GM19328 (cell line): ENCODE measurements around the gene PDCD5.
"Not testable (repeated sequence)": the region's sequence is repeated elsewhere in the genome, so short reads cannot be mapped to it uniquely, and the experiment has no call there.

ENCODE experiments used
- ATAC-seq: cut with Tn5 transposase; IDR thresholded peaks from one replicate; pipeline ENCODE4 v1.9.1; 2021; ENCODE audit warnings: mild to moderate bottlenecking, moderate library complexity; ENCODE audit not compliant: unreplicated experiment

Gene PDCD5

GRCh38 chr19:32576790-32577189 is 4.2 kb upstream of the PDCD5 start:
- no peak for ATAC-seq

- peak; percentile 14 for ATAC-seq
Observed at GRCh38 chr19:32580353-32580900, 563 bp upstream of the PDCD5 start.

GRCh38 chr19:32581705-32582179 is 752 bp downstream of the PDCD5 start:
- no peak for ATAC-seq

GRCh38 chr19:32587747-32588504 is 6.9 kb downstream of the PDCD5 start:
- not testable (repeated sequence) for ATAC-seq

- no peak for ATAC-seq
Observed at GRCh38 chr19:32594021-32594420, 13.0 kb downstream of the PDCD5 start.

- ATAC-seq = no peak
Observed at GRCh38 chr19:32595491-32595890, 14.5 kb downstream of the PDCD5 start.

- ATAC-seq = no peak
Observed at GRCh38 chr19:32598022-32598421, 17.0 kb downstream of the PDCD5 start.

- no peak for ATAC-seq
Observed at GRCh38 chr19:32599258-32599657, 18.3 kb downstream of the PDCD5 start.

- no peak for ATAC-seq
Observed at GRCh38 chr19:32599736-32600157, 18.8 kb downstream of the PDCD5 start.

- no peak for ATAC-seq
Observed at GRCh38 chr19:32603961-32604360, 23.0 kb downstream of the PDCD5 start.

GRCh38 chr19:32605544-32605943 is 24.6 kb downstream of the PDCD5 start:
- no peak for ATAC-seq

GRCh38 chr19:32606289-32606688 is 25.3 kb downstream of the PDCD5 start:
- ATAC-seq = no peak

- ATAC-seq = no peak
Observed at GRCh38 chr19:32607479-32607878, 26.5 kb downstream of the PDCD5 start.

- no peak for ATAC-seq
Observed at GRCh38 chr19:32611161-32611560, 30.2 kb downstream of the PDCD5 start.

- ATAC-seq = no peak
Observed at GRCh38 chr19:32613008-32613407, 32.0 kb downstream of the PDCD5 start.

- ATAC-seq = no peak
Observed at GRCh38 chr19:32614916-32615315, 33.9 kb downstream of the PDCD5 start.

GRCh38 chr19:32615569-32615968 is 34.6 kb downstream of the PDCD5 start:
- no peak for ATAC-seq

- no peak for ATAC-seq
Observed at GRCh38 chr19:32619051-32619685, 38.2 kb downstream of the PDCD5 start.

- ATAC-seq = no peak
Observed at GRCh38 chr19:32622002-32622401, 41.0 kb downstream of the PDCD5 start.

- ATAC-seq = no peak
Observed at GRCh38 chr19:32624410-32624809, 43.4 kb downstream of the PDCD5 start.

- no peak for ATAC-seq
Observed at GRCh38 chr19:32626969-32627368, 46.0 kb downstream of the PDCD5 start.

GRCh38 chr19:32627714-32628270 is 46.8 kb downstream of the PDCD5 start:
- ATAC-seq = no peak
